Measurements from ENCODE around the gene DCTN3.
A peak's percentile ranks its signal among the peaks of the same experiment; 100 is the strongest.

Gene DCTN3

GRCh38 chr9:34623374-34624235 is 3.3 kb upstream of the DCTN3 start:
- Histone ChIP-seq H3K36me3 (ENCODE audit: control insufficient read depth in 1 of 2, insufficient read depth in 2 of 2, low read depth in 1 of 2, low read length in 2 of 2) (peaks cover 0 to under 1% of the 10 kb centered on the region in 2 experiments), H3K79me1 (replicated peaks; ENCODE audit: low read length, poor library complexity, severe bottlenecking) (peaks cover 14% of the 10 kb centered on the region), H2BK5ac (ENCODE audit: low read depth, low read length, poor library complexity, severe bottlenecking) (no peak overlapping the region), H3K18ac (ENCODE audit: low read depth in 1 of 2, low read length in 2 of 2) (no peak overlapping the region), H3K27me3 (ENCODE audit: control insufficient read depth in 1 of 2, insufficient read depth in 1 of 2, low read length in 2 of 2) (peaks cover 55 to 65% of the 10 kb centered on the region in 2 experiments), H3K27ac (ENCODE audit: low read length, poor library complexity, severe bottlenecking) (no peak overlapping the region), H2BK15ac (ENCODE audit: low read depth, poor library complexity, severe bottlenecking) (no peak overlapping the region), H3K4me1 (ENCODE audit: control insufficient read depth, insufficient read depth, low read depth, low read length) (peaks cover 4% of the 10 kb centered on the region), H3K4me2 (ENCODE audit: low read length, poor library complexity, severe bottlenecking) (no peak overlapping the region), H3K9me3 (ENCODE audit: control insufficient read depth, low read length) (no peaks in the 10 kb centered on the region), H4K91ac (ENCODE audit: low read length) (no peak overlapping the region), H2BK120ac (ENCODE audit: low read depth, low read length) (no peak overlapping the region), H3K4ac (ENCODE audit: low read depth in 1 of 2, low read length in 2 of 2) (no peak overlapping the region), H3K9ac (ENCODE audit: low read length) (no peak overlapping the region), H3K23ac (ENCODE audit: low read length in 2 of 2) (no peak overlapping the region), H2BK12ac (ENCODE audit: low read length in 2 of 2) (no peak overlapping the region), H3K4me3 (ENCODE audit: insufficient read depth in 1 of 2, low read depth in 1 of 2, low read length in 2 of 2) (peak overlapping the region in 1 of 2 experiments; percentile 3), H4K8ac (ENCODE audit: low read length) (no peak overlapping the region), H2AFZ (ENCODE audit: low read depth, low read length) (no peak overlapping the region), H3K14ac (ENCODE audit: low read length in 2 of 2) (no peak overlapping the region), H2AK5ac (ENCODE audit: low read length, severe bottlenecking) (no peak overlapping the region)
- 71% methylated on average over 55 of the region's 63 CpGs for WGBS
- no peak for DNase-seq

GRCh38 chr9:34615132-34615531 is 5.2 kb downstream of the DCTN3 start:
- 100% methylated on average over 1 of the region's 2 CpGs for WGBS
- Histone ChIP-seq H3K4me2 (ENCODE audit: low read length, poor library complexity, severe bottlenecking) (no peak overlapping the region), H3K4me1 (ENCODE audit: control insufficient read depth, insufficient read depth, low read depth, low read length) (peaks cover 13% of the 10 kb centered on the region), H2BK5ac (ENCODE audit: low read depth, low read length, poor library complexity, severe bottlenecking) (no peak overlapping the region), H3K14ac (ENCODE audit: low read length in 2 of 2) (no peak overlapping the region), H3K79me1 (replicated peaks; ENCODE audit: low read length, poor library complexity, severe bottlenecking) (peaks cover 26% of the 10 kb centered on the region), H3K4ac (ENCODE audit: low read depth in 1 of 2, low read length in 2 of 2) (no peak overlapping the region), H2AK5ac (ENCODE audit: low read length, severe bottlenecking) (no peak overlapping the region), H3K9ac (ENCODE audit: low read length) (no peak overlapping the region), H2BK12ac (ENCODE audit: low read length in 2 of 2) (no peak overlapping the region), H3K27me3 (ENCODE audit: control insufficient read depth in 1 of 2, insufficient read depth in 1 of 2, low read length in 2 of 2) (no peaks in the 10 kb centered on the region), H4K91ac (ENCODE audit: low read length) (no peak overlapping the region), H2BK15ac (ENCODE audit: low read depth, poor library complexity, severe bottlenecking) (no peak overlapping the region), H2AFZ (ENCODE audit: low read depth, low read length) (no peak overlapping the region), H3K18ac (ENCODE audit: low read depth in 1 of 2, low read length in 2 of 2) (no peak overlapping the region), H4K8ac (ENCODE audit: low read length) (no peak overlapping the region), H3K9me3 (ENCODE audit: control insufficient read depth, low read length) (no peaks in the 10 kb centered on the region), H3K4me3 (ENCODE audit: insufficient read depth in 1 of 2, low read depth in 1 of 2, low read length in 2 of 2) (no peak overlapping the region), H3K23ac (ENCODE audit: low read length in 2 of 2) (no peak overlapping the region), H3K36me3 (ENCODE audit: control insufficient read depth in 1 of 2, insufficient read depth in 2 of 2, low read depth in 1 of 2, low read length in 2 of 2) (peaks cover 49 to 52% of the 10 kb centered on the region in 2 experiments), H3K27ac (ENCODE audit: low read length, poor library complexity, severe bottlenecking) (no peak overlapping the region), H2BK120ac (ENCODE audit: low read depth, low read length) (no peak overlapping the region)
- DNase-seq, result no peak

- H3K27ac ChIP-seq (ENCODE audit: low read length, poor library complexity, severe bottlenecking), result no peak overlapping the region
- H4K8ac ChIP-seq (ENCODE audit: low read length), result peak overlapping the region; percentile 81
- H2BK12ac ChIP-seq (ENCODE audit: low read length in 2 of 2), result no peak overlapping the region
- no peak overlapping the region for H2BK120ac ChIP-seq (ENCODE audit: low read depth, low read length)
- DNase-seq, result peak; percentile 82
- H3K27me3 ChIP-seq (ENCODE audit: control insufficient read depth in 1 of 2, insufficient read depth in 1 of 2, low read length in 2 of 2), result no peaks in the 10 kb centered on the region
- H2AFZ ChIP-seq (ENCODE audit: low read depth, low read length), result no peak overlapping the region
- peak overlapping the region; percentile 90 for H2BK15ac ChIP-seq (ENCODE audit: low read depth, poor library complexity, severe bottlenecking)
- peaks cover 11% of the 10 kb centered on the region for H3K79me1 ChIP-seq (replicated peaks; ENCODE audit: low read length, poor library complexity, severe bottlenecking)
- H3K23ac ChIP-seq (ENCODE audit: low read length in 2 of 2), result no peak overlapping the region
- H3K4me1 ChIP-seq (ENCODE audit: control insufficient read depth, insufficient read depth, low read depth, low read length), result peaks cover 13% of the 10 kb centered on the region
- H3K14ac ChIP-seq (ENCODE audit: low read length in 2 of 2), result no peak overlapping the region
- H4K91ac ChIP-seq (ENCODE audit: low read length), result no peak overlapping the region
- H3K9me3 ChIP-seq (ENCODE audit: control insufficient read depth, low read length), result no peaks in the 10 kb centered on the region
- peak overlapping the region in 1 of 2 experiments; percentile 99 for H3K4me3 ChIP-seq (ENCODE audit: insufficient read depth in 1 of 2, low read depth in 1 of 2, low read length in 2 of 2)
- WGBS, result under 1% methylated on average over 11 of the region's 15 CpGs
- no peak overlapping the region for H3K4ac ChIP-seq (ENCODE audit: low read depth in 1 of 2, low read length in 2 of 2)
- H3K4me2 ChIP-seq (ENCODE audit: low read length, poor library complexity, severe bottlenecking), result peak overlapping the region; percentile 97
- peaks cover 44 to 47% of the 10 kb centered on the region in 2 experiments for H3K36me3 ChIP-seq (ENCODE audit: control insufficient read depth in 1 of 2, insufficient read depth in 2 of 2, low read depth in 1 of 2, low read length in 2 of 2)
- peak overlapping the region; percentile 97 for H3K9ac ChIP-seq (ENCODE audit: low read length)
- H2BK5ac ChIP-seq (ENCODE audit: low read depth, low read length, poor library complexity, severe bottlenecking), result no peak overlapping the region
- H3K18ac ChIP-seq (ENCODE audit: low read depth in 1 of 2, low read length in 2 of 2), result peak overlapping the region in 1 of 2 experiments; percentile 34
- no peak overlapping the region for H2AK5ac ChIP-seq (ENCODE audit: low read length, severe bottlenecking)
Measured at GRCh38 chr9:34612788-34613390, 7.4 kb downstream of the DCTN3 start.
